Nasal cavity respiratory epithelium epithelial cell of viscerocranial mucosa (primary cell): ENCODE measurements around the gene FAXC. TPM values are rescaled to one million over a fixed set of nuclear protein-coding genes. Genes with fewer than 3 reads are reported as not detected.

ENCODE experiments used
- total RNA-seq: library from RNA; depleted of rRNA; stranded (reverse); fragments of >200 nt; gene quantifications from 2 replicates; pipeline ENCODE4 v1.2.3, GENCODE V29; 2014

Gene FAXC
- total RNA-seq: 1.0 and 7.5 TPM in 2 replicates

DNA sequence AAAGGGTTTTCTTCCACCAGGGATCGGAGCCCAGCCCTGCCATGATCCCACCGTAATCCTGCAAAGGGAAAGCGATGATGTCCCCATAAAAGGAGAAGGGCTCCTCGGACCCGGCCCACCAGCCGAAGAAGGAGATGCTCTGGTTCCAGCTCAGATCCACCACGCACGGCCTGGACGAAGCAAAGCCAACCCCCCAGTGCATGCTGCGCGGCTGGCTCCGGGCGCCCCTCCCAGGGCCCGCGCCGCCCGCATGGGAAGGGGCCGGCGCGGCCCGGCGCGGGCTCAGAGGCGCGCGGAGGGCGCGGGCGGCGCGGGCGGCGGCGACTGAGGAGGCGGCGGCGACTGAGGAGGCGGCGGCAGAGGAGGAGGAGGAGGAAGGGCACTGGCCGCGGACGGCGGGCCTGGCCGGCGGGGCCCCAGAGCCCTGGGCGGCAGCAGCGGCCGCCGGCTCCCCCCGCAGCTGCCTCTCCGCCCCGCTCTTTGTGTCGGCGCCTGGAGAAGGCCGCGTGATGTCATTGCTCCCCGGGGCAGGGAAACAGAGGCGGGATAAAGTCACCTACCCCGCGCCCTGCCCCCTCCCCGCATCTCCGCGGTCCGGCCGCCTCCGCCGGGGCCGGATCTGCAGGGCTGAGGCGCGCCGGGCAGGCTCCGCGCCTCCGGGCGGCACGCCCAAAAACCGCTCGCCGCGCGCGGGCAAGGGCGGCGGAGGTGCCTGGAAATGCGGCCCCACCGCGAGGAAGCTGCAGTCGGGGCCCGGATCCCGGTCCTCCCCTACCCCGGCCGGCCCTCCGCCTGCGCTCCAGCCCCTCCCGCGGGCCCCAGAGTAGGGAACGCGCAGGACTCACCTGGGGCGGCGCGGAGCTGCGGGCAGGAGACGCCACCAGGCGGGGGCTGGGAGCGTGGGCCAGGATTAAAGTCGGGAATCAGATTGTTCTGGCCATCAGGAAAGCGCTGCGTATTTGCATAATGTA lies at the start of gene FAXC:
TSS of gene FAXC (minus strand) at position 504 of the 971 bp plus-strand sequence. CDS start at position 202, 302 bp downstream.

DNA sequence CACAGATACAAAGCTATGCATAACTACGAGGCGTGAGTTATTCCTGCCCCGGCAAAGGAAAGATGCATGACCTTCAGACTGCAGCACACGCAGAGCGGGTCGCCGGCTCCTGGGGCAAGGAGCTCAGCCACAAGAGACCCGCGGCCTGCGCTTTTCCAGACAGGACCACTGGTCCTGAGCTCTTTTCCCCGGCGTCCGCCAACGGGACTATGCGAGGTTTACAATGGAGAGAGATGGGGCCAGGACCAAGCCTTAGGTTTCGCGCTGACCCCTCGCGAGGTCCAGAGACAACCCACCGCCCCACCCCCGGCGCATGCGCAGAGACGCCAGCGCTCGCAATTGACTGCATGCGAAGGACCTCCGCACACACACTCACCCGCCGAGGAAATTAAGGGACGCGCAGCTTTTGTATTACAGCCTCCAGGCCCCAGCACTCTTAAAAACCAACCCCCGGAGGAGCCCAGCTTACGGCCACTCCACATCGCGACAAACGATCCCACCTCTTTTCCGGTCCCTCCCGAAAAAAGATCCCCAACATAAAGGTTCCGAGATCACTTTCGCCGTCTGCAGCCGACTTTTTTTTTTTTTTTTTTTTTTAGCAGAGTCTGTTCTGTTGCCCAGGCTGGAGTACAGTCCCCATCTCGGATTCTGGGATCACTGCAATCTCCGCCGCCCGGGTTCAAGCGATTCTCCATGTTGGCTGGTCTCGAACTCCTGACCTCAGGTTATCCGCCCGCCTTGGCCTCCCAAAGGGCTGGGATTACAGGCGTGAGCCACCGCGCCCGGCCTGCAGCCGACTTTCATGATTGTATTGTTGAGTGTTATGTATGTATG lies 44.4 kb upstream of the FAXC start, which contains the start of gene COQ3:
TSS of gene COQ3 (minus strand) at position 498 of the 834 bp plus-strand sequence. CDS start at position 482, 16 bp downstream.

Other genes starting within 250 kb of the FAXC start
- 8.3 and 9.9 TPM in 2 replicates for gene COQ3, start 44.5 kb upstream of the FAXC start, total RNA-seq
- gene PNISR, start 75.6 kb upstream of the FAXC start, total RNA-seq: 38.6 and 61.2 TPM in 2 replicates
- gene USP45, start 165.7 kb upstream of the FAXC start, total RNA-seq: 16.7 and 28.6 TPM in 2 replicates
- 80.4 and 160 TPM in 2 replicates for gene CCNC, start 219.0 kb upstream of the FAXC start, total RNA-seq